Activated CD4-positive, alpha-beta T cell treated with anti-CD3 and anti-CD28 coated beads, Interleukin-2, amount 10 ng/mL, durations not matched to agents 24 days and 14 days (primary cell): ENCODE results near the gene MAP2K2. TPM values are rescaled to one million over a fixed set of nuclear protein-coding genes. Genes with fewer than 3 reads are reported as not detected.
A peak's percentile ranks its signal among the peaks of the same experiment; 100 is the strongest.
"Not testable (repeated sequence)": the region's sequence is repeated elsewhere in the genome, so short reads cannot be mapped to it uniquely, and the experiment has no call there.

ENCODE experiments used
- DNase-seq: peaks from one replicate; pipeline ENCODE4 v3.0.0; 2022
- H3K27ac Mint-ChIP-seq: one replicate; pipeline ENCODE4 v1.8.0; 2022; ENCODE audit warnings: mild to moderate bottlenecking, mixed read lengths
- H3K27me3 Mint-ChIP-seq: one replicate; pipeline ENCODE4 v1.8.0; 2022; ENCODE audit warnings: mixed read lengths
- H3K36me3 Mint-ChIP-seq: one replicate; pipeline ENCODE4 v1.8.0; 2022; ENCODE audit warnings: low read depth, mild to moderate bottlenecking, mixed read lengths
- H3K4me1 Mint-ChIP-seq: one replicate; pipeline ENCODE4 v1.8.0; 2021; ENCODE audit warnings: mixed read lengths
- H3K4me3 Mint-ChIP-seq: one replicate; pipeline ENCODE4 v1.8.0; 2022; ENCODE audit warnings: mild to moderate bottlenecking, moderate library complexity, mixed read lengths
- H3K9me3 Mint-ChIP-seq: one replicate; pipeline ENCODE4 v1.8.0; 2021; ENCODE audit warnings: mixed read lengths
- intact Hi-C: fragments of 100-400 bp; cut with micrococcal nuclease; formaldehyde crosslinking; loops from one replicate; pipeline ENCODE4 v1.15.1; 2023
- total RNA-seq: library from RNA; stranded (reverse); gene quantifications from 2 replicates; pipeline ENCODE4 v1.2.3, GENCODE V29; 2022

MAP2K2 gene
- 125 and 135 TPM in 2 replicates for total RNA-seq

GRCh38 chr19:4123615-4124568, at the start of gene MAP2K2:
Gene MAP2K2 (minus strand): TSS chr19:4124122. CDS start chr19:4123875, 247 bp downstream.
- Mint-ChIP-seq H3K4me3 (peak within 1 kb of the TSS; percentile 99), H3K36me3 (peaks cover 4% of the 10 kb centered on the region), H3K9me3 (no peaks in the 10 kb centered on the region), H3K4me1 (peaks cover 22% of the 10 kb centered on the region), H3K27ac (peak within 1 kb of the TSS; percentile 95), H3K27me3 (no peaks in the 10 kb centered on the region)
- intact Hi-C loops: loop anchor here (1.0 to 5.0 kb wide), 2 partner anchors 57 to 58 kb away; partner anchors contain the start of genes ANKRD24, SIRT6 and ZBTB7A
- peak; percentile 99 for DNase-seq

GRCh38 chr19:4172861-4173473, 49.0 kb upstream of the MAP2K2 start:
- Mint-ChIP-seq H3K4me3 (no peak overlapping the region), H3K4me1 (no peaks in the 10 kb centered on the region), H3K36me3 (peaks cover 7% of the 10 kb centered on the region), H3K27ac (no peak overlapping the region), H3K9me3 (no peaks in the 10 kb centered on the region), H3K27me3 (peaks cover 3% of the 10 kb centered on the region)
- DNase-seq: peak; percentile 95
- intact Hi-C loops: no loop called here

GRCh38 chr19:4171676-4172075, 47.8 kb upstream of the MAP2K2 start:
- Mint-ChIP-seq H3K4me3 (no peak overlapping the region), H3K4me1 (no peaks in the 10 kb centered on the region), H3K9me3 (no peaks in the 10 kb centered on the region), H3K36me3 (peaks cover 3% of the 10 kb centered on the region), H3K27me3 (peaks cover 3% of the 10 kb centered on the region), H3K27ac (no peak overlapping the region)
- no peak for DNase-seq
- intact Hi-C loops: no loop called here

- no peaks in the 10 kb centered on the region for H3K36me3 Mint-ChIP-seq
- no peaks in the 10 kb centered on the region for H3K9me3 Mint-ChIP-seq
- no peaks in the 10 kb centered on the region for H3K27me3 Mint-ChIP-seq
- H3K27ac Mint-ChIP-seq: no peak overlapping the region
- H3K4me1 Mint-ChIP-seq: no peaks in the 10 kb centered on the region
- DNase-seq: no peak
- H3K4me3 Mint-ChIP-seq: no peak overlapping the region
- intact Hi-C loops: no loop called here
Measured at GRCh38 chr19:4164262-4164661, 40.3 kb upstream of the MAP2K2 start.

GRCh38 chr19:4161415-4162077, 37.6 kb upstream of the MAP2K2 start:
- no peak overlapping the region for H3K27ac Mint-ChIP-seq
- intact Hi-C loops: no loop called here
- H3K9me3 Mint-ChIP-seq: no peaks in the 10 kb centered on the region
- H3K36me3 Mint-ChIP-seq: no peaks in the 10 kb centered on the region
- H3K4me1 Mint-ChIP-seq: no peaks in the 10 kb centered on the region
- no peaks in the 10 kb centered on the region for H3K27me3 Mint-ChIP-seq
- no peak overlapping the region for H3K4me3 Mint-ChIP-seq
- DNase-seq: no peak

- not testable (repeated sequence) for H3K4me3 Mint-ChIP-seq
Measured at GRCh38 chr19:4157971-4158370, 34.0 kb upstream of the MAP2K2 start.

GRCh38 chr19:4157164-4157563, 33.2 kb upstream of the MAP2K2 start:
- no peak for DNase-seq
- Mint-ChIP-seq H3K4me1 (peaks cover 7% of the 10 kb centered on the region), H3K36me3 (no peaks in the 10 kb centered on the region), H3K27me3 (no peaks in the 10 kb centered on the region), H3K9me3 (no peaks in the 10 kb centered on the region), H3K27ac (no peak overlapping the region), H3K4me3 (no peak overlapping the region)
- intact Hi-C loops: no loop called here

More at GRCh38 chr19:4157971-4158370, 34.0 kb upstream of the MAP2K2 start:
- DNase-seq, intact Hi-C loops, H3K36me3 Mint-ChIP-seq, H3K27me3 Mint-ChIP-seq, H3K27ac Mint-ChIP-seq, H3K9me3 Mint-ChIP-seq, H3K4me1 Mint-ChIP-seq: not testable (repeated sequence)

- Mint-ChIP-seq H3K4me1 (peaks cover 7% of the 10 kb centered on the region), H3K36me3 (no peaks in the 10 kb centered on the region), H3K27ac (no peak overlapping the region), H3K27me3 (peaks cover 2% of the 10 kb centered on the region), H3K9me3 (no peaks in the 10 kb centered on the region), H3K4me3 (no peak overlapping the region)
- intact Hi-C loops: no loop called here
- no peak for DNase-seq
Measured at GRCh38 chr19:4154571-4155312, 30.8 kb upstream of the MAP2K2 start.

- Mint-ChIP-seq H3K9me3 (no peaks in the 10 kb centered on the region), H3K36me3 (no peaks in the 10 kb centered on the region), H3K4me3 (no peak overlapping the region), H3K4me1 (peaks cover 7% of the 10 kb centered on the region), H3K27ac (no peak overlapping the region), H3K27me3 (peaks cover 2% of the 10 kb centered on the region)
- no peak for DNase-seq
- intact Hi-C loops: no loop called here
Measured at GRCh38 chr19:4152241-4152998, 28.5 kb upstream of the MAP2K2 start.

- no peaks in the 10 kb centered on the region for H3K9me3 Mint-ChIP-seq
- no peaks in the 10 kb centered on the region for H3K36me3 Mint-ChIP-seq
- no peak for DNase-seq
- peaks cover 7% of the 10 kb centered on the region for H3K4me1 Mint-ChIP-seq
- peaks cover 2% of the 10 kb centered on the region for H3K27me3 Mint-ChIP-seq
- no peak overlapping the region for H3K4me3 Mint-ChIP-seq
- H3K27ac Mint-ChIP-seq: no peak overlapping the region
- intact Hi-C loops: no loop called here
Measured at GRCh38 chr19:4151623-4152022, 27.7 kb upstream of the MAP2K2 start.

GRCh38 chr19:4149518-4150288, 25.8 kb upstream of the MAP2K2 start:
- H3K9me3 Mint-ChIP-seq: no peaks in the 10 kb centered on the region
- H3K36me3 Mint-ChIP-seq: no peaks in the 10 kb centered on the region
- no peak overlapping the region for H3K27ac Mint-ChIP-seq
- intact Hi-C loops: no loop called here
- DNase-seq: no peak
- no peak overlapping the region for H3K4me3 Mint-ChIP-seq
- peaks cover 9% of the 10 kb centered on the region for H3K4me1 Mint-ChIP-seq
- H3K27me3 Mint-ChIP-seq: peaks cover 5% of the 10 kb centered on the region

- intact Hi-C loops: no loop called here
- H3K4me3 Mint-ChIP-seq: no peak overlapping the region
- H3K27me3 Mint-ChIP-seq: peaks cover 7% of the 10 kb centered on the region
Measured at GRCh38 chr19:4144666-4145249, 20.8 kb upstream of the MAP2K2 start.

More at GRCh38 chr19:4144666-4145249, 20.8 kb upstream of the MAP2K2 start:
- Mint-ChIP-seq H3K4me1 (peaks cover 7% of the 10 kb centered on the region), H3K36me3 (no peaks in the 10 kb centered on the region), H3K9me3 (no peaks in the 10 kb centered on the region), H3K27ac (no peak overlapping the region)
- no peak for DNase-seq
